GM10266 (cell line): ENCODE measurements around the gene TSPOAP1.

Experiments
- DNase-seq: peaks from one replicate; pipeline ENCODE4 v3.0.0; 2012; ENCODE audit errors: extremely low spot score
- TF ChIP-seq, protein P1 (sequence below): IDR thresholded peaks from 2 replicates; pipeline ENCODE4 v1.5.1; 2012; ENCODE audit warnings: mild to moderate bottlenecking, low read depth; ENCODE audit not compliant: control insufficient read depth, insufficient read depth; ENCODE audit errors: missing control alignments

Gene TSPOAP1

DNA sequence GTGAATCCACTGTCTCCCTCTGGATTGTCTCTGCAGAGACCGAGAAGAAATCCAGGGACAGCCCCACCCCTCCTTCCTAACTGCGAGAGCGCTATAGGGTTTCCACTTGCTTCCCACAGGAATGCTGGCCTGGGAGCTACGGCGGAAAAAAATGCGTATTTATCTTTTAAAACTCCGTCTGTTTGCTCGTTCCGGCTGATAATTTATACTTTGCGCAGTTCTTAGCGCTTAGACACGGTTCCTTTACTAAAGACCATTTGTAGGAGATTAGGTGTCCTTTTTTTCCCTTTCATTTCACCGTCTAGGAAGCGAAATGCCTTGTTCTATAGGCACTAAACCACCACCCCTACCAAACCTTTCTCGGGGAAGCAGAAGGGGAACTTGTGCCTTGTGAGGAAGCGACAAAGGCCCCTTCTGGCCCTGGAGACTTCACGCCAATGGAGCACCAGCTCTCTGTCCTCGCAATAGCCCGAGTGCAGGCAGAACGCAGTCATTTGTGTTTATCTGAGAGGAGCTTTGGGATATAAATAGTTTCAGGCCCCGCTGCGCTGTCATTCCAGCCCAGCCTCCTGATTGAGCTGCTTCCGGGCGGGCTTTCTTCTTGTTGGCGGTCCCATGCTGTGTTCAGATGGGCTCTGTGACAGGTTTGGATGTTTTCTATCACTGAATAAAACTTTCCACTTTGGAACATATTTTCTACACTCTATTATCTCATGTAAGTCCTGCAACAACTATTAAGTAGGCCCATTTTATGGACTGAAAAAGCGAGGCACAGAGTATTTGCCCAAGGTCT, 24.2 kb upstream of the TSPOAP1 start:
- TF ChIP-seq, protein P1, sequence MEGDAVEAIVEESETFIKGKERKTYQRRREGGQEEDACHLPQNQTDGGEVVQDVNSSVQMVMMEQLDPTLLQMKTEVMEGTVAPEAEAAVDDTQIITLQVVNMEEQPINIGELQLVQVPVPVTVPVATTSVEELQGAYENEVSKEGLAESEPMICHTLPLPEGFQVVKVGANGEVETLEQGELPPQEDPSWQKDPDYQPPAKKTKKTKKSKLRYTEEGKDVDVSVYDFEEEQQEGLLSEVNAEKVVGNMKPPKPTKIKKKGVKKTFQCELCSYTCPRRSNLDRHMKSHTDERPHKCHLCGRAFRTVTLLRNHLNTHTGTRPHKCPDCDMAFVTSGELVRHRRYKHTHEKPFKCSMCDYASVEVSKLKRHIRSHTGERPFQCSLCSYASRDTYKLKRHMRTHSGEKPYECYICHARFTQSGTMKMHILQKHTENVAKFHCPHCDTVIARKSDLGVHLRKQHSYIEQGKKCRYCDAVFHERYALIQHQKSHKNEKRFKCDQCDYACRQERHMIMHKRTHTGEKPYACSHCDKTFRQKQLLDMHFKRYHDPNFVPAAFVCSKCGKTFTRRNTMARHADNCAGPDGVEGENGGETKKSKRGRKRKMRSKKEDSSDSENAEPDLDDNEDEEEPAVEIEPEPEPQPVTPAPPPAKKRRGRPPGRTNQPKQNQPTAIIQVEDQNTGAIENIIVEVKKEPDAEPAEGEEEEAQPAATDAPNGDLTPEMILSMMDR = no peak
- peak; percentile 57 for DNase-seq

DNA sequence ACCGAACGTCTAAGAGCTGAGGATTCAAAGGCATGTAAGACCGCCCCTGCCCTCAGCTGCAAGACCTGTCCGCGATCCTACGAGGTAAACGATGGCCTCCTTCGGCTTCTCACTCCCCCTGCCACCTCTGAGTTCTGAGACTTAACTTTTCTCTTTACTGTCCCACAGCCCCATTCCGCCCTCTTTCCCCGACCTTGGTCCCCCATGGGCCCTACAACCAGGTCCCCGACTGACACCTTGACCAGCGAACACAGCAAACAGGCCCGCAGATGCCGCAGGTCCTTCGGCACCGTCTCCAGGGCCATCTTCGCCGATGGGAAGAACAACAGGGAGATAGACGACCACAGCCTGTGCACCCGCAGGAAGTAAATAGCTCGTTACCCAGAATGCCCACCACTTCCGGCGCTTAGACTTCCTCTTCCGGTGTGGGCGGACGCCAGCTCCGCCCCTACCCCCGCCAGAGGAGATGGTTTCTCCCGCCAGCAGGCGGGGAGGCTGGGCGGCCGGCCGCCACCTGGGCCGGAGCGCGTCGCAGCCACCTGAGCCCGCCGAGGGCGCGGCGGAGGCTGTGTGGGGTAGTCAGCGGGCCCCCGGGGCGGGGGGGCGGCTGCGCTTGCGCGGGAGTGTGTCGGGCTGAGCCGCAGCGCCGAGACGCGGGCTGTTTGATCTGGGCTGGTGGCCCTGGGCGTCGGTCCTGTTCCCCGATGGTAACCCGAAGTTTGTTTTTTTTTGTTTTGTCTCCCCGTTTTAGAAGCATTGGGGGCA, 23.4 kb upstream of the TSPOAP1 start, which contains the start of gene SUPT4H1:
Gene SUPT4H1 (minus strand): TSS at position 371 of the 765 bp plus-strand sequence. CDS start 66 bp downstream, at position 305.
- TF ChIP-seq, protein P1 = no peak
- DNase-seq = peak; percentile 92

DNA sequence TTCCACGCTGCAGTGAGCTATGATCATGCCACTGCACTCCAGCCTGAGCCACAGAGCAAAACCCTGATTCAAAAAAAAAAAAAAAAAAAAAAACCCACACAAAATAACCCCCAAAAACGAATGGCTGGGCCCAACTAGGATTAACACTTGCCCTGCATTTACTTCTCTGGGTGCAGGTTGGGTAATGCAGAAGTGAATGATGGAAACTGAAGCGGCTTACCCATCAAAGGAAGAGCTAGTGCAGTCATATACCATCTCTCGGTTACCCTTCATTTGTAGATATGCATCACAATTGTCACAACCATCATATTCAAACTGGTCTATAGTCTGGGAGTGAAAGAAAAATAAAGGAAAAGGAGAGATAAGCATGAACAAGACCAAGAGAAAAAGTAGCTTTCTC, 22.6 kb upstream of the TSPOAP1 start:
- no peak for DNase-seq
- TF ChIP-seq, protein P1 = no peak

DNA sequence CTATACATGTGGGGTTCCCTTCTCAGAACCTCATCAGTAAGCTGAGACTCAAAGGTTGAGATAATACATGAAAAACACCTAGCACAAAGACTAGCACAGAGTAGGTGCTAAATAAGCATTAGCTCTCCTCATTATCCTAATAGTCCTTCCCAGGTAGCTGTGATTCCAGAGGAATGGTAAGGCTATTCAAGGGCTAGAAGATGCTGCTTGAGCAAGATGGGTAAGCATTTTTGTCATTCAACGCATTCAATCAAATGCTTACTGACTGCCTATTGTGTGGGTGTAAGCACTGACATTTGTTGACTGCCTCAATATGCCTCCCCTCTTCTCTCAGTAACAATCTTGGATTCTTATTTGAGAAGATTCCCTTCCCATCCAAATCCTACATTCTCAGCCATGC, 19.4 kb upstream of the TSPOAP1 start:
- TF ChIP-seq, protein P1 = no peak
- no peak for DNase-seq

DNA sequence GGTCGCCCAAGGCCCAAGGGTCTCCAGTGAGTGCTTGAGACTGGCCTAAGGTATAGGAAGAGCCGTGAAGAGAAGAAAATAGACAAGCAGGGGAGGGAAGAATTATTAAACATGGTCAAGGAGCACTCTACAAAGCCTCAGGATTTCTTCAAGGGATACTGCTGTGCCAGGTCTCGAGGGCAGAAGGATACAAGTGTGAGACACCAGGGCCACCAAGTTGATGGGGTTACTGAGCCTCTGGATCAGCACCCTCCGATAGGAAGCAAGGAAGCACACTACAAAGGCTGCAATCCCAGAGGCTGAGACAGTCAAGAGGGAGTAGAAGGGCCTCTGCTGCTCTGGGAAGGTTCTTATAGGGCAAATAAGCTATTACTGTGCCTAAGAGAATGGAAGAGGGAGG, 16.9 kb upstream of the TSPOAP1 start:
- no peak for DNase-seq
- TF ChIP-seq, protein P1 = no peak

DNA sequence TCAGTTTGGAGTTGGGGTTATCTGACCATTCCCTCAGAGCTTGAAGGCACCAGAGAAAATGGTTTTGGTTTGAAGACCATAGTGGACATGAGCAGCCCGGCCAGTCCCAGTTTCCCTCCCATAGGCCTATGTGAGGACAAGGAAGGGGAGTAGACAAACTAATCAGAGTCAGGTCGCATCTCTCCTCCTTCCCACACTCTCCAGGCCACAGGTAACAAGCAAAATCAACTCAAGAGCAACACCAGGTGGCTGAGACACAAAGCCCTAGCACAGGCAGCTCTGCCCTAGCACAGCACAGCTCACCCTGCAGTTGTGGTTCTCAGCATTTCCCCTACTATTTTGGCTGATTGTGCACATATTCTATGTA, 16.2 kb upstream of the TSPOAP1 start:
- TF ChIP-seq, protein P1 = peak; percentile 74

DNA sequence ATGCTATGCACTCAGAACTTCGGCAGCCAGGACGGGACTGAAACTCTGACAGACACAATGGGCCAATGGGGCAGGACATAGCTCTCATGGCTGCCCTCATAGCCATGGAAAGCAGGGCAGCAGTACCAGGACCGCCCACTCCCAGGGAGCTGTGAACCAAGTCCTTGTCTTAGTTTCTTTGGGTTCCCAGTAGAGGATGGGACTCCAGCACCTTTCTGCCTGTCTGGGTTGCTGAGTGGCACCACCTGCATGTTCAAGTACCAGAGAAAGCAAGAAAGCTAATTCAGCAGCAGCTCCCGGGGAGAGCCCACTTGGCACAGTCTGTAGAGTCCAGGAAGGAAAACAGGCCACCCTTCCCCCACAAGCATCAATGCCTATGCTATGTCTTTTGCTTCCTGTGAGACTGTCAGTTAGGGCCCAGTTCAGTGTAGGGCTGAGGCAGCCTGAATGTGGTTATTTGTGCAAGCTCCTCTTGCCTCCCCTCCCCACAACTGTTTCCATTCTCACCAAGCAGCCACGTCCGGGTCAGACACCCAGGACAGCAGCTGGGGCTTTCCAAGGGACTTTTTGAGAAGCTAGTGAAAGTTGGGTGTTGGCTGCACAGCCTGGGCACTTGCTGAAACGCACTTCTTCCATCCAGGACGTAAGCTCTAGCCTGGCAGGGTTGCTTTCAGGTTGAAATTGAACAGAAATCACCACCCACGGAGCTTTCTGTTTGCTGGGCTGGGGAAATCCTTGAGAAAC, 15.6 kb upstream of the TSPOAP1 start:
- DNase-seq = peak; percentile 78
- TF ChIP-seq, protein P1 = no peak

More for the DNA sequence above, 16.2 kb upstream of the TSPOAP1 start:
- no peak for DNase-seq
